GM18868 (cell line): ENCODE data around the gene CENPO.

Experiments used
- ATAC-seq: cut with Tn5 transposase; IDR thresholded peaks from one replicate; pipeline ENCODE4 v1.9.1; 2021; ENCODE audit warnings: mild to moderate bottlenecking, moderate library complexity; ENCODE audit not compliant: unreplicated experiment

The CENPO gene

DNA sequence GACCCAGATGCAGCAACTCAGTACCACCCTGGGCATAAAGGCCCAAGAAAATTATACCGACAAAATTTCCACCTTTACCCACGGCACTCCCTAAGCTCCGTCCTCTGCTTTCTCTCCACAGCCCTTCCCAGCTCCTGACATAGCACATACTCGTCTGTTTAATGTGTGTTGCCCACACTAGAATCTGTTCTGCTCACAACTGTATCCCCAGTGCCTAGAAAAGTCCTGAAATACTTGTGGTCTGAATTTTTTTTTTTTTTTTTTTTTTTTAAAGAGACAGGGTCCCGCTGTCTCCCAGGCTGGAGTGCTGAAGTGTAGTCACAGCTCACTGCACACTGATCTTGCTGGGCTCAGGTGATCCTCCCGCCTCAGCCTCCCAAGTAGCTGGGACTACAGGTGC is 64.5 kb downstream of the CENPO start:
- ATAC-seq = no peak

DNA sequence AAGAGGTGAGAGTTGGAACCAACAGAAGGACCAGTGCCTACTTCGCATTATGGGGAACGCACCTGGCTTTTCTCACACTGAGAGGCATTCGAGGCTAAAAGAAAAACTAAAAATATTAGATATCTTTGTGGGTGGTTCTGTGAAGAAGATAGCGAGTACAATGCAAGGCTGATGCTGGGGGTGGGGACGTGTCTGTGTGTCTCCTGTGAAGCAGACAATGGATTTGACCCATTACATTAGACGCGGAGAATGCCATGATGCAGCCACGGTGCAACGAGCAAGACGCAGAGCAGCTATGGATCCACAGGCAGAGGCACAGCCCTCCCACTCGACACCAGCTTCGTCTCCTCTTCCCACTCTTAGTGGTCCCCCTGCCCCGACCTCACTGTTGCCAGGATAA is 65.8 kb downstream of the CENPO start:
- ATAC-seq = no peak

DNA sequence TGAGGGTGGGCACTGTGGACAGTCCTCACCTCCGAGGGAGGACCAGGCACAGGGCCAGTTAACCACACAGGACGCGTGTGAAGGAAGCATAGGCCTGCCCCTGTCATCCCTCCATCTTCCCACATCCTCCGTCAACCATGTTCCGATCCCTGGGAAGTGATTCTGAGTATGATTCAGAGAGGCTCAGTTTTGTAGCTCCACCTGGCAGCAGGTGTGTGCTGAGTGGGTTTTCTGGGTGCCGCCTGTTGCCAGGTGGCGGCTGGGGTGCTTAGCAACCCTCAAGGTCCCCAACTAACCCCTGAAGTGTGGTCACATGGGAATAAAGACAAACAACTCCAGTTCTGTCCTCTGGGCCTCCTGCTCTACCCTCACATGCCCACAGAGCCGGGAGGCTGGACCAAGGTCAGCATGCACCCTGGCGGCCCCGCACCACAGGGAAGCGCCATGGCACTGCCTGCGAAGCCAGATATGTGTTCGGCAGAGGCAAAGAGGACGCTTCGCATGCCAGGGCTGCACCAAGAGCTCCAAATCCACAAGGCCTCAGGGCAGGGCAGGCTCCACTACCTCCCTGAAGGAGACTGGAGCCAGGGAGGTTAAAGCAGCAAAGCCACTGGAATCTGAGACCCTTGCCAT is 66.9 kb downstream of the CENPO start:
- ATAC-seq = no peak

DNA sequence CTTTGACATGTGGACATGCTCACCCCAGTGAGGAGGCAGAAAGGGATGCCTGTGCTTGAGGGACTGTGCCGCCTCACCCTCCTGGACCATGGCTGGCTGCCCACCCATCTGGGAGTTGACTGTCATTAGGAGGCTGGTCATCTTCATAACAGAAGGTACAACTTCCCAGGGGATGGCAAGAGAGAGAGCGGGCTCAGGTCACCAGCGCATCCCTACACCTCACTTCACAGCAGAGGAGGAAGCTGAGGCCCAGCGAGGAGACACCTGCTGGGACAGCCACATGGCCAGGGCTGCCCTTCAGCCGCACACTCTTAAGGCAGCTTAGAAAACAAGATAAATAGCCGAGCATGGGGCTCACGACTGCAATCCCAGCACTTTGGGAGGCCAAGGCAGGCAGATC is 67.4 kb downstream of the CENPO start:
- no peak for ATAC-seq

DNA sequence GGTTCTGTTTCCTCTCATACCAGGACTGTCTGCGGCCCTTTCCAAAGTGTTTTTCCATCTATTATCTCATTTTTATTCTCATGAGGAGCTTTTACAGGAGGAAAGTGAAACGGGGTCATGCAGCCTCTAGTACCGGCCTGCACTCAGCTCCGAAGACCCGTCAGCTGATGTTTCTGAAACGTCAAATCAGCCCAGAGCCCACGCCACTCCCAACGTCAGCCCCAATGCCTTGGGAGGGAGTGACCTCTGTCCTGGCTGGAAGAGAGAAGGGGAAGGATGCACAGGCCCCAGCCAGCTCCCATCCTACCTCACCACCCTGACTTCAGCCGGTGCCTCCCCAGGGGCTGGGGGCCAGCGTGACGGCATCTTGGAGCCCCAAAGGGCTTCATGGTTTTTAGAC is 68.3 kb downstream of the CENPO start:
- ATAC-seq = no peak

DNA sequence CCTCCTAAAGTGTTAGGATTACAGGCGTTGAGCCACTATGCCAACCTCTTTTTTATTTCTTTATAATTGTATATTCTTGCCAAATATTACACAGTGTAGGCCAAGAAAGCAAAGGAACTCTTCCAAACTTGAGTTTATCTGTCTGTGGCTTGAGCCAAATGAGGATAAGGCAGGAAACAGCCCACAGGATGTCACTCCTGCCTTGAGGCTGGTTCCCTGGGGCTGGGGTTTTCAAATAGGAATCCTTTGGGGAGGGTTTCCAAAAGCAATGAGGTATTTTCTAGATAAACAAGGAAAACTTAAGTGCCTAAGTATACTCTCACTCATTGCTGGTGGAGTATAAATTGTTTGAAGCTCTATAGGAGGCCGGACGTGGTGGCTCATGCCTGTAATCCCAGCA is 70.4 kb downstream of the CENPO start:
- no peak for ATAC-seq

DNA sequence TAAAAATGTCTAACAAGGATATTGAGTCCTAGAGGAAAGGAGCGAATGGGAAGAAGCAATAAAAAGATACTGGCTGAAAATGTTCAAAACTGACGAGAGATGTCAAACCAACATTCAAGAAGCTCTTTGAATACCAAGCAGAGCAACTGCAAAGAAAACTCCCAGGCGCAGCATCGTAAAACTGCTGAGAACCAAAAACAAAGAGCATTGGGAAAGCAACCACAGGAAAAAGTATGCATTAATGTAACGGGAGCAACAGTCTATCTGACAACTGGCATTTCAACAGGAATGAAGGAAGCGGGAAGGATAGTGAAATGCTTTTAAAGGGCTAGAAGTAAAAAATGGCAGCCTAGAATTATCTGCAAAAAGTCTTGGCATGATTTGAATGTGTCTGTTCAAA is 73.7 kb downstream of the CENPO start:
- ATAC-seq = no peak

DNA sequence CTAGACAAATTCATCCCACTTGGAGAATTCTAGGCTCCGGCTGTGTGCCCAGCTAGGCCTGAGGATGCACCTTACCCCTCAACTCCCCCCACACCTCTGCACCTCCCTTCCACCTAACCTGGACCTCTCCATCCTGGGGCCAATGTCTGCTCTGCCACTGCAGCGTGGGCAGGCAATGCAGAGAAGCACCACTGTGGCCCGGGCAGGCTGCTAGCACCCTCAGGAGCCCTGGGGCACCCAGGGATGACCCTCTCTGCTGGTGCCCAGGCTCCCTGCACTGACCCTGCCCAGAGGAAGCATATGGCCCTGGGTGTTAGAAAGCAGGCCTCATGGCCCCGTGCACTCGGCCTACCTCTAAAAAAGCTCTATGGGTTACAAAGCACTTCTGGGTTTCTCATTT is 77.2 kb downstream of the CENPO start:
- no peak for ATAC-seq

DNA sequence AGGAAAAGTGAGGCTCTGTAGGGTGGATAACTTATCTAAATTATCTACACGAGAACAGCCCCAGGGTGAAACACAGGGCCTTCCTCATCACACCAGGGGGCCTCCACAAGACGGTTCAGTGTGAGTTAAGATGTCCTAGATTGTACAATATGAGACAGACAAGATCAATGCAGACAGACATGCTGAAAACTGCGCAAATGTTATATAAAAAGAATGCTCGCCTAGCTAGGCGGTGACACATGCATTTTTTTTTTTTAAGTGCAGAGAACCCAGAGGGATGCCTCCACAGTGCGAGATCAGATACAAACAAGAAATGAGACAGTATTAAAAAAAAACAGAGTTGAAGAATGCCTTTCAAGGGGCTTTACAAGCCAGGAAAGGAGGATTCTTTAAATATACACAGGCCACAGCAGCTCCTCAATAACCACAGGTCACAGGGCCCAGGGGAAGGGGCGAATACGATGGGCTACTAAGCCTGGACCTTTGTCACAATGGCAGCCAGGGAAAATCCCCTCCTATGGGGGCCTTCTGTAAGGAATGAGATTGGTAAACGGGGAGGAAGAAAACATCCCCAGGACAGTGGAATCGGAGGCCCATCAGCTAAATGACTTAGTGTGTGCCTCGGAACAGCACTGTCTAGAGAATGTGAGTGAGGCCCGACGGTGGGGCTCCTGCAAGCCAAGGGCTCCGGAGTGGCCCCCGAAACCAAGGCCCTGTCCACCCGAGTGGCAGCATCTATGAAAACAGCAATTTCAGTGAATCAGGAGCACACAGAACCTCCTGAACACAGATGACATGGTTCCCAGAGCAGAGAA is 77.9 kb downstream of the CENPO start:
- ATAC-seq = no peak

DNA sequence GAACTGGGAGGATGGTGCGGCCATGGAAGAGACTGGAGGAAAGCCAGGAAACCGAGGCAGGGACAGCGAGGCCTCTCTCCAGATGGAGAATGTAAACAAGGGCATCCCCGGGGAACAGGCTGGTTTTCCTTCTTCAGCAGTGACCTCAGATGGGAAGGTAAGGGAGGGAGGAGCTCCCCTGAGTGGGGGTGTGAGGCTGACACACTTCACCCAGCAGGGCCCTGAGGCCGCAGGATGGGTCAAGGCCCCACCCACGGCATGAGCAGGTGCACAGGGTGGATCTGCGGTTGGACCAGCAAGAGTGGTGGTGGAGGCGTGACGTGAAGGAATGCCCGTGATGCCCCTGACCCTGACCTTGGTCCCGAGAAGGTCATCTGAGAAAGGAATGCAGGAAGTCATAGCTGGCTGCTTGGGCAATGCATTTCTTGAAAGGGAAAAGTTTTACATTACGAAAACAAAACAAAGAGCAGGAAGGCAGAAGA is 78.7 kb downstream of the CENPO start:
- no peak for ATAC-seq
